T47D (cell line): ENCODE measurements around the gene SLC6A6.
"Not testable (repeated sequence)": the region's sequence is repeated elsewhere in the genome, so short reads cannot be mapped to it uniquely, and the experiment has no call there.

ENCODE experiments used
- DNase-seq, 2 experiments: peaks; one replicate each; pipeline versions ENCODE4 v3.0.0 to v3.0.0-alpha.2; 2011 to 2012; ENCODE audit warnings: low read depth in 1 of 2, low spot score in 1 of 2
- JUND ChIP-seq: IDR thresholded peaks from 2 replicates; pipeline ENCODE4 v1.6.1; 2012; ENCODE audit warnings: low read depth
- in situ Hi-C: cut with HindIII; loops from 2 replicates; pipeline ENCODE4 v1.10.0; 2016; ENCODE audit warnings: low sequenced_read_pairs, low pct_unique_long_range_greater_than_20kb

Gene SLC6A6

GRCh38 chr3:14507757-14508504 lies 105.5 kb downstream of the SLC6A6 start:
- in situ Hi-C loops: no loop called here
- no peak for TF ChIP-seq JUND
- DNase-seq: no peak

- in situ Hi-C loops: no loop called here
- DNase-seq: no peak
- TF ChIP-seq JUND: no peak
Observed at GRCh38 chr3:14508505-14508819, 106.1 kb downstream of the SLC6A6 start.

GRCh38 chr3:14508966-14509795 lies 106.8 kb downstream of the SLC6A6 start:
- TF ChIP-seq JUND: no peak
- peak; percentile 68 to 93 for DNase-seq
- in situ Hi-C loops: no loop called here

- TF ChIP-seq JUND: no peak
- in situ Hi-C loops: no loop called here
- no peak for DNase-seq
Observed at GRCh38 chr3:14509796-14510100, 107.3 kb downstream of the SLC6A6 start.

- no peak for TF ChIP-seq JUND
- in situ Hi-C loops: no loop called here
- DNase-seq: no peak
Observed at GRCh38 chr3:14510838-14511622, 108.6 kb downstream of the SLC6A6 start.

- in situ Hi-C loops: no loop called here
- no peak for TF ChIP-seq JUND
- no peak for DNase-seq
Observed at GRCh38 chr3:14511623-14512280, 109.3 kb downstream of the SLC6A6 start.

GRCh38 chr3:14512281-14512941 lies 110.0 kb downstream of the SLC6A6 start:
- no peak for TF ChIP-seq JUND
- in situ Hi-C loops: no loop called here

GRCh38 chr3:14512942-14513327 lies 110.5 kb downstream of the SLC6A6 start:
- in situ Hi-C loops: no loop called here
- TF ChIP-seq JUND: no peak
- DNase-seq: no peak

More at GRCh38 chr3:14512281-14512941, 110.0 kb downstream of the SLC6A6 start:
- no peak for DNase-seq

GRCh38 chr3:14513566-14514322 lies 111.3 kb downstream of the SLC6A6 start:
- no peak for DNase-seq
- TF ChIP-seq JUND: no peak
- in situ Hi-C loops: no loop called here

GRCh38 chr3:14514323-14514720 lies 111.9 kb downstream of the SLC6A6 start:
- DNase-seq: no peak
- in situ Hi-C loops: no loop called here
- no peak for TF ChIP-seq JUND

- in situ Hi-C loops, DNase-seq: not testable (repeated sequence)
Observed at GRCh38 chr3:14515526-14515925, 113.1 kb downstream of the SLC6A6 start.
